NB4 (cell line): ENCODE measurements around the gene MRPS9.

ENCODE experiments used
- DNase-seq: peaks from one replicate; pipeline ENCODE4 v3.0.0; 2010; ENCODE audit warnings: low read depth
- H3K4me3 ChIP-seq: one replicate; pipeline ENCODE4 v1.5.1; 2011; ENCODE audit warnings: mild to moderate bottlenecking, low read depth, low read length, moderate library complexity
- MYC ChIP-seq: IDR thresholded peaks from 2 replicates; pipeline ENCODE4 v1.6.1; 2011; ENCODE audit warnings: low read depth, low read length
- POLR2A ChIP-seq: IDR thresholded peaks from 2 replicates; pipeline ENCODE4 v1.6.1; 2011; ENCODE audit warnings: mild to moderate bottlenecking; ENCODE audit not compliant: insufficient read length; ENCODE audit errors: extremely low read depth
- TF ChIP-seq, protein P1 (sequence below): IDR thresholded peaks from 2 replicates; pipeline ENCODE4 v1.6.1; 2011; ENCODE audit warnings: low read depth, low read length
- TF ChIP-seq, protein P2 (sequence below): IDR thresholded peaks from one replicate; pipeline ENCODE4 v1.5.1; 2012; ENCODE audit warnings: low read depth, low read length

The MRPS9 gene

DNA sequence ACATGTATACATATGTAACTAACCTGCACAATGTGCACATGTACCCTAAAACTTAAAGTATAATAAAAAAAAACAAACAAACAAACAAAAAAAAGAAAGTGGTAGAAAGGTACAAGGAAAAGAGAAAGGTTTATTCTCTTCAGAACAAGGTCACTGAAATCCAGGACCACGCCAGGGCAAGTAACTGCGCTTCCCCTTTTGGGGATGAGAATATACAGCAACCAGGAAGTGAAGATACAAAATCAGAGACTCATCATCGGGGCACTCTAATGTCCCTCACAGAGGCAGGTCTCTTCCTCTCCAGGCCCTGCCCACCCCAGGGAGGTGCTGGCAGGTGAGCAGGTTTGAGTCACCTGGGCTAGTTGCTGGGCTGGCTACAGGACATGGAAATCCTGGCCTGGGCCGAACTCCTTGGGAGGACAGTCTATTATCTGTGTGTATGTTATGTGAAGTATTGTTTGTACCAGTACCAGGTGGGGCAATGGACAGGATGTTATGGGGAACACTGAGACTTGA, 103.3 kb downstream of the MRPS9 start:
- TF ChIP-seq, protein P1, sequence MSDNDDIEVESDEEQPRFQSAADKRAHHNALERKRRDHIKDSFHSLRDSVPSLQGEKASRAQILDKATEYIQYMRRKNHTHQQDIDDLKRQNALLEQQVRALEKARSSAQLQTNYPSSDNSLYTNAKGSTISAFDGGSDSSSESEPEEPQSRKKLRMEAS = no peak
- TF ChIP-seq MYC (no peak), POLR2A (no peak)
- TF ChIP-seq, protein P2, sequence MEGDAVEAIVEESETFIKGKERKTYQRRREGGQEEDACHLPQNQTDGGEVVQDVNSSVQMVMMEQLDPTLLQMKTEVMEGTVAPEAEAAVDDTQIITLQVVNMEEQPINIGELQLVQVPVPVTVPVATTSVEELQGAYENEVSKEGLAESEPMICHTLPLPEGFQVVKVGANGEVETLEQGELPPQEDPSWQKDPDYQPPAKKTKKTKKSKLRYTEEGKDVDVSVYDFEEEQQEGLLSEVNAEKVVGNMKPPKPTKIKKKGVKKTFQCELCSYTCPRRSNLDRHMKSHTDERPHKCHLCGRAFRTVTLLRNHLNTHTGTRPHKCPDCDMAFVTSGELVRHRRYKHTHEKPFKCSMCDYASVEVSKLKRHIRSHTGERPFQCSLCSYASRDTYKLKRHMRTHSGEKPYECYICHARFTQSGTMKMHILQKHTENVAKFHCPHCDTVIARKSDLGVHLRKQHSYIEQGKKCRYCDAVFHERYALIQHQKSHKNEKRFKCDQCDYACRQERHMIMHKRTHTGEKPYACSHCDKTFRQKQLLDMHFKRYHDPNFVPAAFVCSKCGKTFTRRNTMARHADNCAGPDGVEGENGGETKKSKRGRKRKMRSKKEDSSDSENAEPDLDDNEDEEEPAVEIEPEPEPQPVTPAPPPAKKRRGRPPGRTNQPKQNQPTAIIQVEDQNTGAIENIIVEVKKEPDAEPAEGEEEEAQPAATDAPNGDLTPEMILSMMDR = no peak
- DNase-seq = no peak

DNA sequence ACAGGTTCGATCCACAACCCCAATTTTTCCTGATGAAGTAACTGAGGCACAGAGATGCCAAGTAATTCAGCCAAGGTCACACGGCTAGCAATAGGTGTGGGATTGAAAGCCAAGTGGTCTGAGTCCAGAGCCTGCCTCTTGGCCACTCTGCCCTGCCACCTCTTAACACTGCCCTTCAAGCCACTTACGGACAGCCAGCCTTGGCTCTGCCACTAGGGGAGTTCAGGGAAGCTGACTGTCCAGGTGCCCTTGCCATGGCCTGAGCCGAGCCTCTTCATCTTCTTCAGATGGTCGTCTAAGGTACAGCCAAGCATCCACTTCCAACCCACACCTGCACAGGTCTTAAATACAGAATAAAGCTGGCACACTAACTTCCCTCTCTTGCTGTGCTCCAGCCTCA, 104.4 kb downstream of the MRPS9 start:
- H3K4me3 ChIP-seq = no peak overlapping the region
- no peak for DNase-seq
- TF ChIP-seq MYC = no peak
- TF ChIP-seq, protein P2 = no peak
- TF ChIP-seq, protein P1 = no peak
- TF ChIP-seq POLR2A = no peak

More for the DNA sequence above, 103.3 kb downstream of the MRPS9 start:
- H3K4me3 ChIP-seq = no peak overlapping the region

DNA sequence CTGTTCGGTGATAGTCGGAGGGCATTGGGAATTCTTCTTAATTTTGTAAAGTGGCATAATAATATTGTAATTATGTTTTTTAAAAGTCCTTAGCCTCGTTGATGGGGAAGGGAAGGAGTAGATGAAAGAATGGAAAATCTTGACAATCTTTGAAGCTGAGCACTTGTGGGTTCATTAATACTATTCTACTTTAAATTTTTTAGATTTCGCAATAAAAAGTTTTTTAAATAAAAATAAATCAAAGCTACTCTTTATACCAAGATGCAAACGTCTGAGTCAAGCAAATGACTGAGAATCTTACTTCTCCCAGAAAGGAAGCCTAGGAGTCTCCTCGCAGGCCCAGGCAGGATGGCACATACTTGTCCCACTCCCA, 105.2 kb downstream of the MRPS9 start:
- TF ChIP-seq, protein P2 = no peak
- TF ChIP-seq MYC (no peak), POLR2A (no peak)
- TF ChIP-seq, protein P1 = no peak
- no peak overlapping the region for H3K4me3 ChIP-seq
- DNase-seq = no peak

DNA sequence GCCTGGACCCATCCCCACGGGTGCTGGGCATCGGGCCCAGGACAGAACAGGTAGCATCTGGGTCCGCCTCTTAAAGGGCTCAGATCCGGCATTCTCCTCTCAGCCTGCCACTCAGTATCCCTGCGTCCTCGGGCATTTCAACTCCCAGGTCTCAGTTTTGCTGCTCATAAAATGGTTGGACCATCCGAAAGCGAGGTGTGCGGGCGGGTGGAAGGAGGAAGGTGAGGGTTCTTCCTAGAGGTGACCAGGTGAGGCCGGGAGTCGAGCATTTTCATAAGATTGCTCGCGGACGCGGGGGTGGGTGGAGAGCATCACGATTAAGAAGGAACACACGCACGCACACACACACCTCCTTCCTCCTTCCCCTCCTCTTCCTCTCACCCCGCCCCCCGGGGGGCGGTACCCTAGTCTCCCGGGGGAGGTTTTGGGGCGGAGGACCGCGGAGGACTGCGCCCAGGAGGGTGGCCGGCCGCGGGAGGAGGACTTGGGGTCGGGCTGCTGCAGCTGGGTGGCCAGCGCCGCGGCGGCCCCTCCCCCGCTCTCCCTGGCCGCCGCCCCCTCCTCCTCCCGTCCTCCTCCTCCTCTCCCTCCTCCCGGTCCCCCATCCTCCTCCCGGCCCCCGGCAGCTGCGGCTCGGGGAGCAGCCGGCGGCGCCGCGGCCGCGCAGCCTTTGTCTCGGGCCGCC, 105.7 kb downstream of the MRPS9 start:
- TF ChIP-seq POLR2A = no peak
- TF ChIP-seq MYC = no peak
- TF ChIP-seq, protein P1 = no peak
- TF ChIP-seq, protein P2 = no peak
- no peak overlapping the region for H3K4me3 ChIP-seq
- DNase-seq = no peak

DNA sequence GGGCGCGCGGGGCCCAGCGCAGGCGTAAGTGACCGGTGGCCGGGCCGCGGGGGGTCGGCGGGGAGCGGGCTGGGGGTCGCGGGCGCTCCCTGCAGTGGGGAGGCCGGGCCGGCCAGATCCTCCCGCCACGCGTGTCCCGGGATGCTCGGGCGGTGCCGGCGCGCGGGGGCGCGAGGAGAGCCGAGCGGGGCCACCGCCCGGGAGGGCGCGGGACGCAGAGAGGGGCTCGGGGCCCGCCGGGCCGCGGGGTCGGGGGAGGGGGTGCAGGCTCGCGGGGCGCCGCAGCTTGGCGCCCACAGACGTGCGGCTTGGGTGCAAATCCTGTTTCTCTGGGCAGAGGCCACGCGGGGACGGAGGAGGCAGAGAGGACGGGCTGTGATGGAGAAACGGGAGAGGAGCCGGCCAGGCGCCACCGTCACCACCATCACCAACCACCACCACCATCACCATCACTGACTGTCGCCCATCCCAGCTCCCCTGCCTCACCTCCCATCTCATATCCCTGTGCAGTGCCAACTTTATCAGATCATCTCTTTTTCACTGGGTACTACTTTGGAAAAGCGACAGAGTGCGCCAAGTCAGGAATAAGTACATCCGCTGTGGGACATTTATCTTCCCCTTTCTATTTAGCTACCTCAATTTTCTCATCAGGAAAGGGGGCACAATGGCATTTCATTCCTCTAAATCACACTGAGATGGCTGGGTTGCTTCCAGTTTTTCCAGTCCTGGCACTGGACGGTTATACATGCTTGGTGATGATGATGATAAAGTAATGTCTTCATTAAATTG, 106.5 kb downstream of the MRPS9 start:
- H3K4me3 ChIP-seq = no peak overlapping the region
- no peak for DNase-seq
- TF ChIP-seq, protein P2 = no peak
- TF ChIP-seq MYC = no peak
- TF ChIP-seq, protein P1 = no peak
- no peak for TF ChIP-seq POLR2A
